ENCODE results near the gene CASP7.

- TF ChIP-seq CTCF (IDR thresholded peaks at IDR 0.05) (no peak), FOXP1 (CRISPR knock-in tag; IDR thresholded peaks at IDR 0.05; ENCODE audit: borderline replicate concordance) (no peak), KAT7 (CRISPR knock-in tag; IDR thresholded peaks at IDR 0.05; ENCODE audit: borderline replicate concordance) (no peak), ZNF512 (CRISPR knock-in tag; IDR thresholded peaks at IDR 0.05; ENCODE audit: borderline replicate concordance) (no peak), E2F4 (CRISPR knock-in tag; IDR thresholded peaks at IDR 0.05; ENCODE audit: borderline replicate concordance, low read depth) (no peak), FOXK1 (CRISPR knock-in tag; IDR thresholded peaks at IDR 0.05) (no peak), ZBTB21 (CRISPR knock-in tag; IDR thresholded peaks at IDR 0.05; ENCODE audit: borderline replicate concordance) (no peak), ZBTB43 (CRISPR knock-in tag; IDR thresholded peaks at IDR 0.05) (no peak), CREB1 (CRISPR knock-in tag; IDR thresholded peaks at IDR 0.05) (no peak), ZNF416 (CRISPR knock-in tag; IDR thresholded peaks at IDR 0.05) (no peak), CREM (CRISPR knock-in tag; IDR thresholded peaks at IDR 0.05) (no peak), JUN (CRISPR knock-in tag; IDR thresholded peaks at IDR 0.05) (no peak)
Measured at GRCh38 chr10:113666682-113667252, 12.9 kb upstream of the CASP7 start.
